ENCODE data around the gene ADGRA1.

ADGRA1 gene

GRCh38 chr10:133059571-133059970 lies 28.2 kb upstream of the ADGRA1 start:
- no peaks in the 10 kb centered on the region for H3K4me1 ChIP-seq (ENCODE audit: control insufficient read depth in 1 of 2, insufficient read depth in 2 of 2, low read length in 2 of 2)
- no peaks in the 10 kb centered on the region for H3K79me2 ChIP-seq (ENCODE audit: control insufficient read depth, insufficient read depth, low read length, poor library complexity)
- no peak overlapping the region for H4K12ac ChIP-seq (ENCODE audit: low read depth, low read length)
- H2AFZ ChIP-seq (ENCODE audit: insufficient read depth, low read length, poor library complexity): no peak overlapping the region
- H3K4me2 ChIP-seq (ENCODE audit: low read length): no peak overlapping the region
- no peak overlapping the region for H2BK12ac ChIP-seq (ENCODE audit: low read length)
- H3K4ac ChIP-seq (ENCODE audit: low read depth, low read length): no peak overlapping the region
- H3K27ac ChIP-seq (ENCODE audit: low read depth, low read length): no peak overlapping the region
- no peak overlapping the region for H3K23ac ChIP-seq (ENCODE audit: low read length)
- peaks cover 4% of the 10 kb centered on the region for H3K9me3 ChIP-seq (ENCODE audit: insufficient read depth, low read depth, low read length)
- no peaks in the 10 kb centered on the region for H3K27me3 ChIP-seq (ENCODE audit: insufficient read depth, low read length)
- no peaks in the 10 kb centered on the region for H3K36me3 ChIP-seq (ENCODE audit: control insufficient read depth in 1 of 2, insufficient read depth in 2 of 2, low read length in 2 of 2)
- no peaks in the 10 kb centered on the region for H3K79me1 ChIP-seq (ENCODE audit: low read length)
- H3K9ac ChIP-seq (ENCODE audit: low read length): no peak overlapping the region
- H4K8ac ChIP-seq (ENCODE audit: low read depth, low read length): no peak overlapping the region
- WGBS (ENCODE audit: extremely low coverage, insufficient coverage, insufficient read length): no CpG with 5 or more reads among the region's 9 CpGs
- no peak for DNase-seq
- no peak overlapping the region for H2AK5ac ChIP-seq (ENCODE audit: low read length)
- H3K14ac ChIP-seq (ENCODE audit: low read length): no peak overlapping the region
- H3K4me3 ChIP-seq (ENCODE audit: low read depth, low read length): no peak overlapping the region
- no peak overlapping the region for H4K91ac ChIP-seq (ENCODE audit: low read depth, low read length)
- H3K18ac ChIP-seq (ENCODE audit: low read length): no peak overlapping the region
- H2BK5ac ChIP-seq (ENCODE audit: low read depth, low read length, poor library complexity): no peak overlapping the region
- no peak overlapping the region for H2BK120ac ChIP-seq (ENCODE audit: insufficient read depth, low read length, poor library complexity)

GRCh38 chr10:133060022-133060421 lies 27.7 kb upstream of the ADGRA1 start:
- H4K8ac ChIP-seq (ENCODE audit: low read depth, low read length): no peak overlapping the region
- no peak overlapping the region for H3K4me3 ChIP-seq (ENCODE audit: low read depth, low read length)
- no peak overlapping the region for H3K9ac ChIP-seq (ENCODE audit: low read length)
- WGBS (ENCODE audit: extremely low coverage, insufficient coverage, insufficient read length): no CpG with 5 or more reads among the region's 18 CpGs
- no peaks in the 10 kb centered on the region for H3K36me3 ChIP-seq (ENCODE audit: control insufficient read depth in 1 of 2, insufficient read depth in 2 of 2, low read length in 2 of 2)
- H3K18ac ChIP-seq (ENCODE audit: low read length): no peak overlapping the region
- no peak overlapping the region for H4K12ac ChIP-seq (ENCODE audit: low read depth, low read length)
- no peaks in the 10 kb centered on the region for H3K79me1 ChIP-seq (ENCODE audit: low read length)
- no peak overlapping the region for H3K4ac ChIP-seq (ENCODE audit: low read depth, low read length)
- H3K4me1 ChIP-seq (ENCODE audit: control insufficient read depth in 1 of 2, insufficient read depth in 2 of 2, low read length in 2 of 2): no peaks in the 10 kb centered on the region
- H2BK5ac ChIP-seq (ENCODE audit: low read depth, low read length, poor library complexity): no peak overlapping the region
- no peak for DNase-seq
- peaks cover 5% of the 10 kb centered on the region for H3K9me3 ChIP-seq (ENCODE audit: insufficient read depth, low read depth, low read length)
- no peak overlapping the region for H2BK120ac ChIP-seq (ENCODE audit: insufficient read depth, low read length, poor library complexity)
- H3K14ac ChIP-seq (ENCODE audit: low read length): no peak overlapping the region
- no peak overlapping the region for H2AK5ac ChIP-seq (ENCODE audit: low read length)
- H3K27me3 ChIP-seq (ENCODE audit: insufficient read depth, low read length): no peaks in the 10 kb centered on the region
- no peak overlapping the region for H2AFZ ChIP-seq (ENCODE audit: insufficient read depth, low read length, poor library complexity)
- no peak overlapping the region for H3K23ac ChIP-seq (ENCODE audit: low read length)
- no peak overlapping the region for H2BK12ac ChIP-seq (ENCODE audit: low read length)
- H3K79me2 ChIP-seq (ENCODE audit: control insufficient read depth, insufficient read depth, low read length, poor library complexity): no peaks in the 10 kb centered on the region
- H4K91ac ChIP-seq (ENCODE audit: low read depth, low read length): no peak overlapping the region
- no peak overlapping the region for H3K27ac ChIP-seq (ENCODE audit: low read depth, low read length)
- no peak overlapping the region for H3K4me2 ChIP-seq (ENCODE audit: low read length)

- no peak overlapping the region for H3K9ac ChIP-seq (ENCODE audit: low read length)
- no peaks in the 10 kb centered on the region for H3K27me3 ChIP-seq (ENCODE audit: insufficient read depth, low read length)
- no peaks in the 10 kb centered on the region for H3K79me1 ChIP-seq (ENCODE audit: low read length)
- no peak overlapping the region for H2BK5ac ChIP-seq (ENCODE audit: low read depth, low read length, poor library complexity)
- H3K4me1 ChIP-seq (ENCODE audit: control insufficient read depth in 1 of 2, insufficient read depth in 2 of 2, low read length in 2 of 2): no peaks in the 10 kb centered on the region
- H3K36me3 ChIP-seq (ENCODE audit: control insufficient read depth in 1 of 2, insufficient read depth in 2 of 2, low read length in 2 of 2): no peaks in the 10 kb centered on the region
- H4K8ac ChIP-seq (ENCODE audit: low read depth, low read length): no peak overlapping the region
- no peak overlapping the region for H3K23ac ChIP-seq (ENCODE audit: low read length)
- no peak overlapping the region for H4K12ac ChIP-seq (ENCODE audit: low read depth, low read length)
- H2BK120ac ChIP-seq (ENCODE audit: insufficient read depth, low read length, poor library complexity): no peak overlapping the region
- H3K4me2 ChIP-seq (ENCODE audit: low read length): no peak overlapping the region
- WGBS (ENCODE audit: extremely low coverage, insufficient coverage, insufficient read length): no CpG with 5 or more reads among the region's 17 CpGs
- H3K18ac ChIP-seq (ENCODE audit: low read length): no peak overlapping the region
- no peak overlapping the region for H4K91ac ChIP-seq (ENCODE audit: low read depth, low read length)
- no peak overlapping the region for H3K4me3 ChIP-seq (ENCODE audit: low read depth, low read length)
- DNase-seq: no peak
- no peak overlapping the region for H3K4ac ChIP-seq (ENCODE audit: low read depth, low read length)
- H2AK5ac ChIP-seq (ENCODE audit: low read length): no peak overlapping the region
- no peak overlapping the region for H2AFZ ChIP-seq (ENCODE audit: insufficient read depth, low read length, poor library complexity)
- H2BK12ac ChIP-seq (ENCODE audit: low read length): no peak overlapping the region
- no peak overlapping the region for H3K27ac ChIP-seq (ENCODE audit: low read depth, low read length)
- no peaks in the 10 kb centered on the region for H3K79me2 ChIP-seq (ENCODE audit: control insufficient read depth, insufficient read depth, low read length, poor library complexity)
- H3K14ac ChIP-seq (ENCODE audit: low read length): no peak overlapping the region
- H3K9me3 ChIP-seq (ENCODE audit: insufficient read depth, low read depth, low read length): peaks cover 5% of the 10 kb centered on the region
These were observed 27.3 kb upstream of the ADGRA1 start for GRCh38 chr10:133060466-133060865.

- no peak overlapping the region for H2AFZ ChIP-seq (ENCODE audit: insufficient read depth, low read length, poor library complexity)
- H2BK120ac ChIP-seq (ENCODE audit: insufficient read depth, low read length, poor library complexity): no peak overlapping the region
- no peak overlapping the region for H4K12ac ChIP-seq (ENCODE audit: low read depth, low read length)
- no peak overlapping the region for H3K27ac ChIP-seq (ENCODE audit: low read depth, low read length)
- no peak overlapping the region for H4K8ac ChIP-seq (ENCODE audit: low read depth, low read length)
- WGBS (ENCODE audit: extremely low coverage, insufficient coverage, insufficient read length): no CpG with 5 or more reads among the region's 12 CpGs
- H2AK5ac ChIP-seq (ENCODE audit: low read length): no peak overlapping the region
- no peak overlapping the region for H3K18ac ChIP-seq (ENCODE audit: low read length)
- no peaks in the 10 kb centered on the region for H3K36me3 ChIP-seq (ENCODE audit: control insufficient read depth in 1 of 2, insufficient read depth in 2 of 2, low read length in 2 of 2)
- H3K79me2 ChIP-seq (ENCODE audit: control insufficient read depth, insufficient read depth, low read length, poor library complexity): no peaks in the 10 kb centered on the region
- no peaks in the 10 kb centered on the region for H3K27me3 ChIP-seq (ENCODE audit: insufficient read depth, low read length)
- no peak for DNase-seq
- no peak overlapping the region for H3K23ac ChIP-seq (ENCODE audit: low read length)
- H4K91ac ChIP-seq (ENCODE audit: low read depth, low read length): no peak overlapping the region
- H2BK5ac ChIP-seq (ENCODE audit: low read depth, low read length, poor library complexity): no peak overlapping the region
- no peak overlapping the region for H3K9ac ChIP-seq (ENCODE audit: low read length)
- no peak overlapping the region for H3K4ac ChIP-seq (ENCODE audit: low read depth, low read length)
- no peak overlapping the region for H2BK12ac ChIP-seq (ENCODE audit: low read length)
- H3K79me1 ChIP-seq (ENCODE audit: low read length): no peaks in the 10 kb centered on the region
- no peaks in the 10 kb centered on the region for H3K4me1 ChIP-seq (ENCODE audit: control insufficient read depth in 1 of 2, insufficient read depth in 2 of 2, low read length in 2 of 2)
- H3K4me2 ChIP-seq (ENCODE audit: low read length): no peak overlapping the region
- no peak overlapping the region for H3K14ac ChIP-seq (ENCODE audit: low read length)
- no peak overlapping the region for H3K4me3 ChIP-seq (ENCODE audit: low read depth, low read length)
- peaks cover 5% of the 10 kb centered on the region for H3K9me3 ChIP-seq (ENCODE audit: insufficient read depth, low read depth, low read length)
These were observed 26.8 kb upstream of the ADGRA1 start for GRCh38 chr10:133060881-133061280.

Data from trophoblast cell (in vitro differentiated cells and primary cell).